Activated CD8-positive, alpha-beta T cell treated with anti-CD3 and anti-CD28 coated beads for 36 hours (primary cell): ENCODE results near the gene GLTP. TPM values are rescaled to one million over a fixed set of nuclear protein-coding genes. Genes with fewer than 3 reads are reported as not detected.
"Not testable (repeated sequence)": the region's sequence is repeated elsewhere in the genome, so short reads cannot be mapped to it uniquely, and the experiment has no call there.

Source experiments
- ATAC-seq: fragments of 200-7000 bp; cut with Tn5 transposase; one replicate; pipeline ENCODE4 v1.10.0; 2021; ENCODE audit warnings: mild to moderate bottlenecking, moderate library complexity
- CTCF ChIA-PET: fragments of 350-600 bp; sonication (Branson Sonifier 250); formaldehyde crosslinking; loops from one replicate; lab custom pipeline; 2021; ENCODE audit warnings: antibody characterized with exemption; lab: Charles Lee
- POLR2A ChIA-PET: fragments of 350-600 bp; sonication (Branson Sonifier 250); formaldehyde crosslinking; loops from one replicate; lab custom pipeline; 2021; ENCODE audit warnings: antibody characterized with exemption; lab: Charles Lee
- DNase-seq: peaks from one replicate; pipeline ENCODE4 v3.0.0-alpha.2; 2020
- H3K27ac Mint-ChIP-seq: one replicate; pipeline ENCODE4 v1.8.0; 2021; ENCODE audit warnings: mild to moderate bottlenecking, mixed read lengths
- H3K27me3 Mint-ChIP-seq: one replicate; pipeline ENCODE4 v1.8.0; 2021; ENCODE audit warnings: mixed read lengths
- H3K36me3 Mint-ChIP-seq: one replicate; pipeline ENCODE4 v1.8.0; 2021; ENCODE audit warnings: low read depth, mixed read lengths
- H3K4me1 Mint-ChIP-seq: one replicate; pipeline ENCODE4 v1.8.0; 2021; ENCODE audit warnings: low read depth, mixed read lengths
- H3K4me3 Mint-ChIP-seq: one replicate; pipeline ENCODE4 v1.8.0; 2021; ENCODE audit warnings: mild to moderate bottlenecking, moderate library complexity, mixed read lengths
- H3K9me3 Mint-ChIP-seq: one replicate; pipeline ENCODE4 v1.8.0; 2021; ENCODE audit warnings: mixed read lengths
- intact Hi-C: fragments of 100-400 bp; cut with micrococcal nuclease; formaldehyde crosslinking; loops from one replicate; pipeline ENCODE4 v1.10.0; 2022
- total RNA-seq, 2 experiments: library from RNA; stranded (reverse); gene quantifications; one replicate each; pipeline ENCODE4 v1.2.3, GENCODE V29; 2021
- TF ChIP-seq, protein P1 (sequence below): fragments of 200-600 bp; IDR thresholded peaks from one replicate; pipeline ENCODE4 v1.8.0; 2022; ENCODE audit warnings: antibody characterized with exemption, mild to moderate bottlenecking

GLTP gene, protein sequence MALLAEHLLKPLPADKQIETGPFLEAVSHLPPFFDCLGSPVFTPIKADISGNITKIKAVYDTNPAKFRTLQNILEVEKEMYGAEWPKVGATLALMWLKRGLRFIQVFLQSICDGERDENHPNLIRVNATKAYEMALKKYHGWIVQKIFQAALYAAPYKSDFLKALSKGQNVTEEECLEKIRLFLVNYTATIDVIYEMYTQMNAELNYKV
- 10 to 100 TPM; 19.9 to 21.2 TPM for total RNA-seq

GRCh38 chr12:109880043-109880931 is at the start of gene GLTP:
TSS of gene GLTP (minus strand) at chr12:109880541. CDS start at chr12:109880374, 167 bp downstream.
- peak within 1 kb of the TSS; percentile 87 for H3K27ac Mint-ChIP-seq
- ChIA-PET POLR2A (no interaction called here), CTCF (interaction anchor here (0.6 to 4.4 kb wide), 5 partner anchors 15 to 725 kb away, joined by 3 to 28 read pairs (median 3); partner anchors contain the start of gene TCHP)
- H3K9me3 Mint-ChIP-seq = no peaks in the 10 kb centered on the region
- peak; percentile 98 for ATAC-seq
- intact Hi-C loops = loop anchor here (2.0 kb wide), 1 partner anchor 75 kb away; no protein-coding TSS in a partner anchor
- peak; percentile 85 for DNase-seq
- peak within 1 kb of the TSS; percentile 96 for H3K4me3 Mint-ChIP-seq
- no peaks in the 10 kb centered on the region for H3K27me3 Mint-ChIP-seq
- TF ChIP-seq, protein P1, sequence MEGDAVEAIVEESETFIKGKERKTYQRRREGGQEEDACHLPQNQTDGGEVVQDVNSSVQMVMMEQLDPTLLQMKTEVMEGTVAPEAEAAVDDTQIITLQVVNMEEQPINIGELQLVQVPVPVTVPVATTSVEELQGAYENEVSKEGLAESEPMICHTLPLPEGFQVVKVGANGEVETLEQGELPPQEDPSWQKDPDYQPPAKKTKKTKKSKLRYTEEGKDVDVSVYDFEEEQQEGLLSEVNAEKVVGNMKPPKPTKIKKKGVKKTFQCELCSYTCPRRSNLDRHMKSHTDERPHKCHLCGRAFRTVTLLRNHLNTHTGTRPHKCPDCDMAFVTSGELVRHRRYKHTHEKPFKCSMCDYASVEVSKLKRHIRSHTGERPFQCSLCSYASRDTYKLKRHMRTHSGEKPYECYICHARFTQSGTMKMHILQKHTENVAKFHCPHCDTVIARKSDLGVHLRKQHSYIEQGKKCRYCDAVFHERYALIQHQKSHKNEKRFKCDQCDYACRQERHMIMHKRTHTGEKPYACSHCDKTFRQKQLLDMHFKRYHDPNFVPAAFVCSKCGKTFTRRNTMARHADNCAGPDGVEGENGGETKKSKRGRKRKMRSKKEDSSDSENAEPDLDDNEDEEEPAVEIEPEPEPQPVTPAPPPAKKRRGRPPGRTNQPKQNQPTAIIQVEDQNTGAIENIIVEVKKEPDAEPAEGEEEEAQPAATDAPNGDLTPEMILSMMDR = peak; percentile 34
- no peaks in the 10 kb centered on the region for H3K36me3 Mint-ChIP-seq
- peaks cover 33% of the 10 kb centered on the region for H3K4me1 Mint-ChIP-seq

DNA sequence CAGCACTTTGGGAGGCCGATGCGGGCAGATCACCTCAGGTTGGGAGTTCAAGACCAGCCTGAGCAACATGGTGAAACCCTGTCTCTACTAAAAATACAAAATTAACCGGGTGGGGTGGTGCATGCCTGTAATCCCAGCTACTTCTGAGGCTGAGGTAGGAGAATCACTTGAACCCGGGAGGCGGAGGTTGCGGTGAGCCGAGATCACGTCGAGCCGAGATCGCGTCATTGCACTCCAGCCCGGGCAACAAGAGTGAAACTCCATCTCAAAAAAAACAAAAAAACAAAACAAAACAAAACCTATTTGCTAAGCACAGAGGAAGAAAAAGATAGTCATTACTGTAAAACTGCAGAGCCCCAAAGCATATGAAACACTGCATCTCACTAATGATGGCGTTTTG is 49.0 kb upstream of the GLTP start:
- intact Hi-C loops, H3K4me1 Mint-ChIP-seq, H3K9me3 Mint-ChIP-seq, H3K27ac Mint-ChIP-seq, ATAC-seq, H3K27me3 Mint-ChIP-seq, DNase-seq, H3K4me3 Mint-ChIP-seq: not testable (repeated sequence)
- H3K36me3 Mint-ChIP-seq = peaks cover 22% of the 10 kb centered on the region
- CTCF ChIA-PET = interaction anchor here (1.0 to 5.1 kb wide), 3 partner anchors 29 to 168 kb away, joined by 4 to 34 read pairs (median 5); partner anchors contain the start of gene TCHP
- POLR2A ChIA-PET = interaction anchor here (1.2 kb wide), 1 partner anchor 35 kb away, joined by 6 read pairs; no protein-coding TSS in a partner anchor

- intact Hi-C loops = no loop called here
- no peaks in the 10 kb centered on the region for H3K27me3 Mint-ChIP-seq
- no peak overlapping the region for H3K27ac Mint-ChIP-seq
- H3K4me3 Mint-ChIP-seq = no peak overlapping the region
- no peak for DNase-seq
- ChIA-PET CTCF (interaction anchor here (0.6 to 5.1 kb wide), 9 partner anchors 13 to 86 kb away, joined by 3 to 34 read pairs (median 5); no protein-coding TSS in a partner anchor), POLR2A (interaction anchor here (1.2 kb wide), 1 partner anchor 36 kb away, joined by 6 read pairs; no protein-coding TSS in a partner anchor)
- no peaks in the 10 kb centered on the region for H3K9me3 Mint-ChIP-seq
- no peak for ATAC-seq
- H3K36me3 Mint-ChIP-seq = peaks cover 16% of the 10 kb centered on the region
- TF ChIP-seq, protein P1 = no peak
- no peaks in the 10 kb centered on the region for H3K4me1 Mint-ChIP-seq
These were observed 47.8 kb upstream of the GLTP start for GRCh38 chr12:109928058-109928656.

- DNase-seq (peak; percentile 51), ATAC-seq (peak; percentile 58)
- no peaks in the 10 kb centered on the region for H3K9me3 Mint-ChIP-seq
- peaks cover 14% of the 10 kb centered on the region for H3K36me3 Mint-ChIP-seq
- no peak overlapping the region for H3K4me3 Mint-ChIP-seq
- no peaks in the 10 kb centered on the region for H3K27me3 Mint-ChIP-seq
- no peaks in the 10 kb centered on the region for H3K4me1 Mint-ChIP-seq
- ChIA-PET POLR2A (no interaction called here), CTCF (interaction anchor here (0.8 to 5.1 kb wide), 8 partner anchors 13 to 84 kb away, joined by 3 to 34 read pairs (median 5); no protein-coding TSS in a partner anchor)
- TF ChIP-seq, protein P1 = peak; percentile 67
- H3K27ac Mint-ChIP-seq = peak overlapping the region; percentile 31
- intact Hi-C loops = loop anchor here (1.0 kb wide), 1 partner anchor 74 kb away; no protein-coding TSS in a partner anchor
These were observed 47.3 kb upstream of the GLTP start for GRCh38 chr12:109927622-109928021.
